Measurements from ENCODE around the gene SRGAP2C. TPM values are rescaled to one million over a fixed set of nuclear protein-coding genes. Genes with fewer than 3 reads are reported as not detected.
"Not testable (repeated sequence)": the region's sequence is repeated elsewhere in the genome, so short reads cannot be mapped to it uniquely, and the experiment has no call there.

Gene SRGAP2C
- total RNA-seq, 1 donor from 2014 or later, result 65.3 TPM

- H3K27me3 Mint-ChIP-seq (ENCODE audit: low read depth, unreplicated experiment); H3K4me3 Mint-ChIP-seq (ENCODE audit: unreplicated experiment); H3K9me3 ChIP-seq (ENCODE audit: insufficient read depth, low read depth, low read length); H3K36me3 Mint-ChIP-seq (ENCODE audit: low read depth, unreplicated experiment); DNase-seq (ENCODE audit: low read depth); H3K27me3 ChIP-seq (ENCODE audit: insufficient read depth, low read length); H3K4me1 Mint-ChIP-seq (ENCODE audit: low read depth, unreplicated experiment); H3K9me3 Mint-ChIP-seq (ENCODE audit: unreplicated experiment); H3K4me1 ChIP-seq (ENCODE audit: insufficient read depth, low read length); H3K27ac ChIP-seq (ENCODE audit: low read depth, low read length); H3K36me3 ChIP-seq (ENCODE audit: insufficient read depth, low read length); H3K4me3 ChIP-seq (ENCODE audit: insufficient read depth, low read depth, low read length); H3K4me2 ChIP-seq (ENCODE audit: low read length); H3K27ac Mint-ChIP-seq (ENCODE audit: unreplicated experiment); H4K20me1 ChIP-seq (ENCODE audit: insufficient read depth, low read length); H2AFZ ChIP-seq (ENCODE audit: low read depth, low read length); H3K9ac ChIP-seq (ENCODE audit: low read length); FAIRE-seq; H3K79me2 ChIP-seq (ENCODE audit: insufficient read depth, low read length): not testable (repeated sequence)
These were observed 117.1 kb downstream of the SRGAP2C start for GRCh38 chr1:121301876-121302275.

GRCh38 chr1:121307759-121308158, 123.0 kb downstream of the SRGAP2C start:
- H4K20me1 ChIP-seq (ENCODE audit: insufficient read depth, low read length); H3K27ac ChIP-seq (ENCODE audit: low read depth, low read length); H3K9me3 ChIP-seq (ENCODE audit: insufficient read depth, low read depth, low read length); H2AFZ ChIP-seq (ENCODE audit: low read depth, low read length); H3K4me2 ChIP-seq (ENCODE audit: low read length); H3K4me1 ChIP-seq (ENCODE audit: insufficient read depth, low read length); H3K4me3 ChIP-seq (ENCODE audit: insufficient read depth, low read depth, low read length); H3K27me3 ChIP-seq (ENCODE audit: insufficient read depth, low read length); H3K27ac Mint-ChIP-seq (ENCODE audit: unreplicated experiment); DNase-seq (ENCODE audit: low read depth); H3K27me3 Mint-ChIP-seq (ENCODE audit: low read depth, unreplicated experiment); H3K4me1 Mint-ChIP-seq (ENCODE audit: low read depth, unreplicated experiment); H3K36me3 Mint-ChIP-seq (ENCODE audit: low read depth, unreplicated experiment); H3K9me3 Mint-ChIP-seq (ENCODE audit: unreplicated experiment); H3K4me3 Mint-ChIP-seq (ENCODE audit: unreplicated experiment); H3K36me3 ChIP-seq (ENCODE audit: insufficient read depth, low read length); H3K79me2 ChIP-seq (ENCODE audit: insufficient read depth, low read length); FAIRE-seq; H3K9ac ChIP-seq (ENCODE audit: low read length): not testable (repeated sequence)

- FAIRE-seq; DNase-seq (ENCODE audit: low read depth); H2AFZ ChIP-seq (ENCODE audit: low read depth, low read length); H3K27me3 Mint-ChIP-seq (ENCODE audit: low read depth, unreplicated experiment); H3K4me3 ChIP-seq (ENCODE audit: insufficient read depth, low read depth, low read length); H3K9me3 Mint-ChIP-seq (ENCODE audit: unreplicated experiment); H3K36me3 Mint-ChIP-seq (ENCODE audit: low read depth, unreplicated experiment); H3K4me1 ChIP-seq (ENCODE audit: insufficient read depth, low read length); H3K27ac Mint-ChIP-seq (ENCODE audit: unreplicated experiment); H3K27ac ChIP-seq (ENCODE audit: low read depth, low read length); H3K9me3 ChIP-seq (ENCODE audit: insufficient read depth, low read depth, low read length); H3K79me2 ChIP-seq (ENCODE audit: insufficient read depth, low read length); H3K36me3 ChIP-seq (ENCODE audit: insufficient read depth, low read length); H3K27me3 ChIP-seq (ENCODE audit: insufficient read depth, low read length); H3K4me2 ChIP-seq (ENCODE audit: low read length); H3K4me3 Mint-ChIP-seq (ENCODE audit: unreplicated experiment); H4K20me1 ChIP-seq (ENCODE audit: insufficient read depth, low read length); H3K4me1 Mint-ChIP-seq (ENCODE audit: low read depth, unreplicated experiment); H3K9ac ChIP-seq (ENCODE audit: low read length): not testable (repeated sequence)
These were observed 130.7 kb downstream of the SRGAP2C start for GRCh38 chr1:121315509-121315908.

- not testable (repeated sequence) for H2AFZ ChIP-seq (ENCODE audit: low read depth, low read length); H3K4me1 Mint-ChIP-seq (ENCODE audit: low read depth, unreplicated experiment); H3K4me3 Mint-ChIP-seq (ENCODE audit: unreplicated experiment); H3K27me3 Mint-ChIP-seq (ENCODE audit: low read depth, unreplicated experiment); H3K36me3 Mint-ChIP-seq (ENCODE audit: low read depth, unreplicated experiment); H3K36me3 ChIP-seq (ENCODE audit: insufficient read depth, low read length); H3K9ac ChIP-seq (ENCODE audit: low read length); H3K27me3 ChIP-seq (ENCODE audit: insufficient read depth, low read length); H4K20me1 ChIP-seq (ENCODE audit: insufficient read depth, low read length); H3K27ac Mint-ChIP-seq (ENCODE audit: unreplicated experiment); H3K9me3 ChIP-seq (ENCODE audit: insufficient read depth, low read depth, low read length); FAIRE-seq; H3K79me2 ChIP-seq (ENCODE audit: insufficient read depth, low read length); H3K4me3 ChIP-seq (ENCODE audit: insufficient read depth, low read depth, low read length); H3K27ac ChIP-seq (ENCODE audit: low read depth, low read length); DNase-seq (ENCODE audit: low read depth); H3K4me1 ChIP-seq (ENCODE audit: insufficient read depth, low read length); H3K4me2 ChIP-seq (ENCODE audit: low read length); H3K9me3 Mint-ChIP-seq (ENCODE audit: unreplicated experiment)
These were observed 131.3 kb downstream of the SRGAP2C start for GRCh38 chr1:121316081-121316480.

GRCh38 chr1:121317491-121318468, 133.0 kb downstream of the SRGAP2C start:
- not testable (repeated sequence) for H3K4me3 ChIP-seq (ENCODE audit: insufficient read depth, low read depth, low read length); H3K4me1 ChIP-seq (ENCODE audit: insufficient read depth, low read length); H3K4me3 Mint-ChIP-seq (ENCODE audit: unreplicated experiment); H3K27ac ChIP-seq (ENCODE audit: low read depth, low read length); H3K27ac Mint-ChIP-seq (ENCODE audit: unreplicated experiment); H3K4me2 ChIP-seq (ENCODE audit: low read length); H3K9ac ChIP-seq (ENCODE audit: low read length); DNase-seq (ENCODE audit: low read depth); H3K79me2 ChIP-seq (ENCODE audit: insufficient read depth, low read length); FAIRE-seq; H3K27me3 ChIP-seq (ENCODE audit: insufficient read depth, low read length); H3K36me3 Mint-ChIP-seq (ENCODE audit: low read depth, unreplicated experiment); H4K20me1 ChIP-seq (ENCODE audit: insufficient read depth, low read length); H3K4me1 Mint-ChIP-seq (ENCODE audit: low read depth, unreplicated experiment); H3K27me3 Mint-ChIP-seq (ENCODE audit: low read depth, unreplicated experiment); H3K36me3 ChIP-seq (ENCODE audit: insufficient read depth, low read length); H2AFZ ChIP-seq (ENCODE audit: low read depth, low read length); H3K9me3 Mint-ChIP-seq (ENCODE audit: unreplicated experiment); H3K9me3 ChIP-seq (ENCODE audit: insufficient read depth, low read depth, low read length)

GRCh38 chr1:121318687-121319086, 133.9 kb downstream of the SRGAP2C start:
- not testable (repeated sequence) for H3K4me2 ChIP-seq (ENCODE audit: low read length); H3K27ac Mint-ChIP-seq (ENCODE audit: unreplicated experiment); H2AFZ ChIP-seq (ENCODE audit: low read depth, low read length); H3K9ac ChIP-seq (ENCODE audit: low read length); H3K27ac ChIP-seq (ENCODE audit: low read depth, low read length); H3K4me1 Mint-ChIP-seq (ENCODE audit: low read depth, unreplicated experiment); H3K4me1 ChIP-seq (ENCODE audit: insufficient read depth, low read length); H4K20me1 ChIP-seq (ENCODE audit: insufficient read depth, low read length); H3K36me3 ChIP-seq (ENCODE audit: insufficient read depth, low read length); FAIRE-seq; H3K27me3 ChIP-seq (ENCODE audit: insufficient read depth, low read length); H3K9me3 Mint-ChIP-seq (ENCODE audit: unreplicated experiment); H3K4me3 ChIP-seq (ENCODE audit: insufficient read depth, low read depth, low read length); H3K27me3 Mint-ChIP-seq (ENCODE audit: low read depth, unreplicated experiment); DNase-seq (ENCODE audit: low read depth); H3K36me3 Mint-ChIP-seq (ENCODE audit: low read depth, unreplicated experiment); H3K79me2 ChIP-seq (ENCODE audit: insufficient read depth, low read length); H3K9me3 ChIP-seq (ENCODE audit: insufficient read depth, low read depth, low read length); H3K4me3 Mint-ChIP-seq (ENCODE audit: unreplicated experiment)
